H1 (cell line): Measurements from ENCODE around the gene PIP4K2C. TPM values are rescaled to one million over a fixed set of nuclear protein-coding genes. Genes with fewer than 3 reads are reported as not detected.

Experiments
- CTCF ChIA-PET: fragments of 300-600 bp; sonication (Branson Sonifier 250); formaldehyde crosslinking; loops from one replicate; lab custom pipeline; 2021; ENCODE audit not compliant: partially characterized antibody; lab: Charles Lee
- POLR2A ChIA-PET: fragments of 300-600 bp; sonication (Branson Sonifier 250); formaldehyde crosslinking; loops from one replicate; lab custom pipeline; 2021; ENCODE audit warnings: inconsistent platforms; ENCODE audit not compliant: partially characterized antibody; lab: Charles Lee
- DNase-seq, 2 experiments: peaks; one replicate each; pipeline versions ENCODE4 v3.0.0 to v3.0.0-alpha.2; 2010 to 2022; ENCODE audit warnings: low spot score in 2 of 2, low read depth in 1 of 2, mixed read lengths in 1 of 2
- FAIRE-seq: peaks from 2 replicates; lab custom pipeline; 2011; peaks lifted over from hg19 to GRCh38; lab: Jason Lieb, UNC
- H2AFZ ChIP-seq: 2 replicates; pipeline ENCODE4 v1.8.1; 2012; ENCODE audit warnings: low read length, inconsistent platforms
- H2AK5ac ChIP-seq: 2 replicates; pipeline ENCODE4 v1.6.1; 2013; ENCODE audit warnings: low read depth, low read length
- H2BK120ac ChIP-seq: replicated peaks from 2 replicates; pipeline ENCODE3; 2013; ENCODE audit warnings: low read depth, low read length, inconsistent platforms
- H2BK12ac ChIP-seq: 2 replicates; pipeline ENCODE4 v1.6.1; 2013; ENCODE audit warnings: low read depth, low read length
- H2BK15ac ChIP-seq: 2 replicates; pipeline ENCODE4 v1.6.1; 2013; ENCODE audit warnings: low read length
- H2BK20ac ChIP-seq: 2 replicates; pipeline ENCODE4 v1.6.1; 2013; ENCODE audit warnings: low read length
- H2BK5ac ChIP-seq: 2 replicates; pipeline ENCODE4 v1.6.1; 2013; ENCODE audit warnings: low read depth, low read length
- H3K14ac ChIP-seq: 2 replicates; pipeline ENCODE4 v1.6.1; 2013; ENCODE audit warnings: inconsistent platforms; ENCODE audit not compliant: insufficient read length
- H3K18ac ChIP-seq: 2 replicates; pipeline ENCODE4 v1.6.1; 2013; ENCODE audit warnings: low read length; ENCODE audit errors: extremely low read depth
- H3K23ac ChIP-seq: 2 replicates; pipeline ENCODE4 v1.6.1; 2013; ENCODE audit warnings: inconsistent platforms; ENCODE audit not compliant: insufficient read length
- H3K23me2 ChIP-seq: 2 replicates; pipeline ENCODE4 v1.6.1; 2013; ENCODE audit warnings: low read depth, low read length
- H3K27ac ChIP-seq: 2 replicates; pipeline ENCODE4 v1.6.1; 2011; ENCODE audit warnings: low read depth, low read length, inconsistent platforms
- H3K27me3 ChIP-seq, 4 experiments: replicated peaks in 1 of 4; 1 replicate in 1 of 4; 2 replicates in 3 of 4; pipeline versions ENCODE4 v1.6.1 to v1.8.1; 2011 to 2013; ENCODE audit warnings: low read length in 3 of 4, mild to moderate bottlenecking in 3 of 4, inconsistent platforms in 2 of 4, mixed read lengths in 2 of 4, moderate library complexity in 1 of 4; ENCODE audit not compliant: control insufficient read depth in 3 of 4, insufficient read depth in 3 of 4; ENCODE audit errors: extremely low read depth in 1 of 4
- H3K36me3 ChIP-seq, 4 experiments: 2 replicates each; pipeline versions ENCODE4 v1.6.1 to v1.8.1; 2011 to 2013; ENCODE audit warnings: mild to moderate bottlenecking in 4 of 4, low read length in 3 of 4, moderate library complexity in 2 of 4, control low read depth in 1 of 4, inconsistent platforms in 1 of 4; ENCODE audit not compliant: insufficient read depth in 4 of 4, control insufficient read depth in 2 of 4
- H3K4ac ChIP-seq: replicated peaks from 2 replicates; pipeline ENCODE3; 2013; ENCODE audit warnings: low read length, low read depth, mixed read lengths, inconsistent platforms; ENCODE audit not compliant: insufficient read length
- H3K4me1 ChIP-seq, 4 experiments: replicated peaks in 1 of 4; 1 replicate in 1 of 4; 2 replicates in 3 of 4; pipeline versions ENCODE4 v1.6.1 to v1.8.1; 2011 to 2013; ENCODE audit warnings: low read length in 3 of 4, inconsistent platforms in 2 of 4, mixed read lengths in 1 of 4; ENCODE audit not compliant: insufficient read depth in 4 of 4, control insufficient read depth in 3 of 4
- H3K4me2 ChIP-seq, 2 experiments: 2 replicates each; pipeline versions ENCODE4 v1.6.1 to v1.8.1; 2011 to 2013; ENCODE audit warnings: low read depth in 2 of 2, low read length in 2 of 2, control low read depth in 1 of 2, inconsistent platforms in 1 of 2, mild to moderate bottlenecking in 1 of 2; ENCODE audit not compliant: insufficient read depth in 1 of 2
- H3K4me3 ChIP-seq, 4 experiments: fragments of 200-600, 300-600 bp in 1 of 4; sonication (generic), shearing (Covaris generic), sonication (Bioruptor Twin) in 1 of 4; 2 replicates each; pipeline versions ENCODE4 v1.5.1 to v1.8.1; 2011 to 2016; ENCODE audit warnings: low read length in 4 of 4, low read depth in 3 of 4, control low read depth in 2 of 4, inconsistent platforms in 2 of 4, mild to moderate bottlenecking in 2 of 4, mixed read lengths in 1 of 4, moderate library complexity in 1 of 4; ENCODE audit not compliant: insufficient read depth in 2 of 4; ENCODE audit errors: extremely low read depth in 1 of 4
- H3K56ac ChIP-seq: replicated peaks from 2 replicates; pipeline ENCODE3; 2013; ENCODE audit warnings: low read depth, mild to moderate bottlenecking, mixed read lengths, low read length, inconsistent platforms; ENCODE audit not compliant: insufficient read length
- H3K79me1 ChIP-seq: 2 replicates; pipeline ENCODE4 v1.6.1; 2013; ENCODE audit warnings: low read depth, low read length, control low read depth
- H3K79me2 ChIP-seq, 2 experiments: 2 replicates each; pipeline versions ENCODE4 v1.6.1 to v1.8.1; 2012 to 2013; ENCODE audit warnings: low read length in 2 of 2, mild to moderate bottlenecking in 2 of 2, inconsistent platforms in 1 of 2; ENCODE audit not compliant: insufficient read depth in 2 of 2, control insufficient read depth in 1 of 2
- H3K9ac ChIP-seq, 4 experiments: replicated peaks in 1 of 4; 1 replicate in 1 of 4; 2 replicates in 3 of 4; pipeline versions ENCODE4 v1.6.1 to v1.8.1; 2011 to 2013; ENCODE audit warnings: low read depth in 3 of 4, low read length in 3 of 4, control low read depth in 2 of 4, mild to moderate bottlenecking in 2 of 4, moderate library complexity in 2 of 4, inconsistent platforms in 1 of 4; ENCODE audit errors: extremely low read depth in 1 of 4
- H3K9me3 ChIP-seq, 2 experiments: 2 replicates each; pipeline versions ENCODE4 v1.6.1 to v1.8.1; 2012 to 2013; ENCODE audit warnings: mild to moderate bottlenecking in 2 of 2, moderate library complexity in 2 of 2, control low read depth in 1 of 2, inconsistent platforms in 1 of 2, low read depth in 1 of 2, low read length in 1 of 2, mixed read lengths in 1 of 2; ENCODE audit not compliant: insufficient read depth in 2 of 2
- H4K20me1 ChIP-seq, 2 experiments: replicated peaks in 1 of 2; 2 replicates each; pipeline versions ENCODE3 to v1.8.1; 2011 to 2013; ENCODE audit warnings: inconsistent platforms in 2 of 2, low read length in 2 of 2, mild to moderate bottlenecking in 1 of 2; ENCODE audit not compliant: insufficient read depth in 2 of 2, control insufficient read depth in 1 of 2
- H4K5ac ChIP-seq: 2 replicates; pipeline ENCODE4 v1.6.1; 2013; ENCODE audit warnings: low read length, low read depth, mixed read lengths, inconsistent platforms; ENCODE audit not compliant: insufficient read length
- H4K8ac ChIP-seq: 2 replicates; pipeline ENCODE4 v1.8.0; 2013; ENCODE audit warnings: mild to moderate bottlenecking, moderate library complexity, low read length, inconsistent platforms; ENCODE audit not compliant: insufficient read depth; ENCODE audit errors: extremely low read depth
- H4K91ac ChIP-seq: replicated peaks from 2 replicates; pipeline ENCODE3; 2013; ENCODE audit warnings: low read length, mixed read lengths, inconsistent platforms; ENCODE audit not compliant: insufficient read length
- ATF2 ChIP-seq: IDR thresholded peaks from 2 replicates; pipeline ENCODE4 v1.6.1; 2012; ENCODE audit warnings: low read length, inconsistent platforms
- CREB1 ChIP-seq: IDR thresholded peaks from 2 replicates; pipeline ENCODE4 v1.6.1; 2012; ENCODE audit warnings: inconsistent platforms
- GTF2F1 ChIP-seq: IDR thresholded peaks from 2 replicates; pipeline ENCODE4 v1.6.1; 2012; ENCODE audit warnings: low read depth, low read length, improper control_type of control experiment, borderline replicate concordance
- JUND ChIP-seq: IDR thresholded peaks from 2 replicates; pipeline ENCODE4 v1.6.1; 2011; ENCODE audit warnings: mild to moderate bottlenecking, improper control_type of control experiment, low read length
- MAX ChIP-seq: IDR thresholded peaks from 2 replicates; pipeline ENCODE4 v1.6.1; 2012; ENCODE audit warnings: inconsistent platforms
- SAP30 ChIP-seq: fragments of 300-600 bp; sonication (generic); IDR thresholded peaks from 2 replicates; pipeline ENCODE4 v1.7.1; 2012; ENCODE audit warnings: low read length, moderate library complexity, mild to moderate bottlenecking, inconsistent platforms; ENCODE audit not compliant: insufficient read depth, insufficient replicate concordance
- SIX5 ChIP-seq: IDR thresholded peaks from 2 replicates; pipeline ENCODE4 v1.6.1; 2011; ENCODE audit warnings: mild to moderate bottlenecking, low read depth, low read length
- SP2 ChIP-seq: IDR thresholded peaks from 2 replicates; pipeline ENCODE4 v1.6.1; 2012; ENCODE audit warnings: mild to moderate bottlenecking, low read length, inconsistent platforms
- TBP ChIP-seq: IDR thresholded peaks from 2 replicates; pipeline ENCODE4 v1.6.1; 2011; ENCODE audit warnings: low read depth, low read length, improper control_type of control experiment
- WGBS, 2 experiments: shearing (Covaris generic) in 1 of 2; methylation state at CpG; one replicate each; pipeline versions ENCODE4 v1.1.6 to v1.1.7; 2013 to 2015; ENCODE audit warnings: low lambda C conversion rate in 2 of 2, mixed read lengths in 2 of 2, inconsistent platforms in 1 of 2, low coverage in 1 of 2, missing lambda C conversion rate in 1 of 2; ENCODE audit not compliant: insufficient replicate concordance in 2 of 2, insufficient coverage in 1 of 2, insufficient read length in 1 of 2; ENCODE audit errors: extremely low coverage in 1 of 2, missing lambda C conversion rate in 1 of 2; 5-methylcytosine and 5-hydroxymethylcytosine counted together
- polyA plus RNA-seq, 7 experiments: library from polyadenylated mRNA; depleted of rRNA in 3 of 7; stranded (reverse) in 5 of 7; unstranded in 2 of 7; fragments of >200 nt in 5 of 7; fragments of 200-250 nt in 2 of 7; gene quantifications; 1 replicate in 5 of 7; 2 replicates in 1 of 7; 4 replicates in 1 of 7; pipeline versions ENCODE4 v1.2.1 to v1.2.3, GENCODE V29; 2011 to 2013; ENCODE audit warnings: missing spikeins in 2 of 7, mixed read lengths in 2 of 7
- total RNA-seq: library from RNA; stranded (reverse); fragmentation: NEBNext Ultra II Directional; extraction: Animal tissue kit (Norgen Biotek cat#: 25700); gene quantifications from 2 replicates; pipeline ENCODE4 v1.2.1, GENCODE V29; 2021

Gene PIP4K2C
- total and polyA plus RNA-seq, 2 of the 8 experiments (the other 6 are each of a cell fraction or from before 2014, with no cell fraction given), result 25.0 to 27.1 TPM

- Histone ChIP-seq H3K4me2 (peak within 1 kb of the TSS; percentile 69 to 77), H4K5ac (peak within 1 kb of the TSS; percentile 24), H2AFZ (peak within 1 kb of the TSS; percentile 56; the same call in 1 of the 2 replicates), H4K91ac (peak within 1 kb of the TSS; percentile 67), H2BK120ac (no peak within 1 kb of the TSS), H2BK5ac (peak within 1 kb of the TSS; percentile 81; the same call in 1 of the 2 replicates), H3K79me1 (peaks cover 12% of the 10 kb centered on the region), H3K27ac (0 out of 2 replicates have a peak within 1 kb of the TSS, but pooled peaks have one; percentile 26), H3K36me3 (no peaks in the 10 kb centered on the region; a peak in 1 of 8 replicates), H3K14ac (no peak within 1 kb of the TSS), H3K4me3 (peak within 1 kb of the TSS; percentile 75 to 96 (median 96)), H2BK15ac (peak within 1 kb of the TSS; percentile 25; the same call in 1 of the 2 replicates), H3K56ac (peak within 1 kb of the TSS; percentile 35), H3K9ac (peak within 1 kb of the TSS; percentile 58 to 72 (median 68); a peak in 6 of 7 replicates), H3K4ac (no peak within 1 kb of the TSS), H3K23ac (no peak within 1 kb of the TSS), H3K79me2 (peaks cover 4 to 49% of the 10 kb centered on the region in 2 experiments; a peak in 3 of 4 replicates), H3K23me2 (peaks cover 19% of the 10 kb centered on the region), H4K8ac (no peak within 1 kb of the TSS; the same call in none of the 2 replicates), H2AK5ac (no peak within 1 kb of the TSS), H3K18ac (peak within 1 kb of the TSS; percentile 53; the same call in 1 of the 2 replicates), H3K9me3 (no peaks in the 10 kb centered on the region), H4K20me1 (peaks cover 9 to 13% of the 10 kb centered on the region in 2 experiments), H3K4me1 (peaks cover 9 to 29% (median 12%) of the 10 kb centered on the region in 4 experiments; a peak in 6 of 7 replicates), H2BK20ac (no peak within 1 kb of the TSS), H3K27me3 (peaks cover 0 to 5% (median 3%) of the 10 kb centered on the region in 4 experiments; a peak in 2 of 7 replicates), H2BK12ac (peak within 1 kb of the TSS; percentile 85; the same call in 1 of the 2 replicates)
- 1% methylated on average over 24 of the region's 52 CpGs; no CpG with 5 or more reads in 1 of the 2 experiments for WGBS, 2 experiments
- CTCF ChIA-PET, result no interaction called here
- DNase-seq (peak in 1 of 2 experiments; percentile 90), FAIRE-seq (no peak)
- POLR2A ChIA-PET, result interaction anchor here (1.4 to 2.0 kb wide), 3 partner anchors 12 to 30 kb away, joined by 3 to 12 read pairs (median 5); partner anchors contain the start of gene DDIT3
- TF ChIP-seq ATF2, result no peak
- TF ChIP-seq GTF2F1, result no peak
- TF ChIP-seq SIX5, result no peak
- peak; percentile 10; the same call in 1 of the 2 replicates for TF ChIP-seq MAX
- no peak for TF ChIP-seq SAP30
- TF ChIP-seq SP2, result no peak
- TF ChIP-seq TBP, result peak; percentile 55; the same call in 1 of the 2 replicates
- no peak for TF ChIP-seq JUND
- TF ChIP-seq CREB1, result no peak
Observed at GRCh38 chr12:57549909-57550640, 40.9 kb upstream of the PIP4K2C start, which contains the start of gene KIF5A. Gene KIF5A (plus strand): TSS chr12:57550044. CDS start chr12:57550272, 228 bp downstream.
